Activated naive CD4-positive, alpha-beta T cell treated with Interleukin-2 at 50 U/mL for 16 hours (primary cell): ENCODE data around the gene PRSS8.
"Not testable (repeated sequence)": the region's sequence is repeated elsewhere in the genome, so short reads cannot be mapped to it uniquely, and the experiment has no call there.

Experiments used
- DNase-seq: peaks from one replicate; pipeline ENCODE4 v3.0.0-alpha.2; 2020

Gene PRSS8

DNA sequence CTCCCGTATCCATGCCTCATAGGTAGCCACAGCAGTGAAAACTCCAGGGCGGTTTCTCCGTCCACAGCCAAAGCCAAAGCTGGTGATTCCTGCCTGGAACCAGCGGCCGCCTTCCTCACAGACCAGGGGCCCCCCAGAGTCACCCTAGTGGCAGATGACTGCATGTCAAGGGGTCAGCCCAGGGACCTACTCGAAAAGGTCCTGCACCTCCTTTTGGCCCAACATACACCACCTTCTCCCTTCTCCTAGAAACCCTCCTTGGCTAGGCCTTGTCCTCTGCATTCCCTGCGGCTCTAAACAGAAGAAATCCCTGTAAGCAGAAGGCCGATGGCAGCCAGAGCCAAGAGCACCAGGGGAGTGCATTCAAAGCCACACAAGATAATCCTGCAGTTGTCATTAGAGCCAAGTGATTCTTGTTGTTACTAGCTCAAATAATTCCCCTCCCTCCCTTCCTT lies 8.2 kb upstream of the PRSS8 start:
- no peak for DNase-seq

DNA sequence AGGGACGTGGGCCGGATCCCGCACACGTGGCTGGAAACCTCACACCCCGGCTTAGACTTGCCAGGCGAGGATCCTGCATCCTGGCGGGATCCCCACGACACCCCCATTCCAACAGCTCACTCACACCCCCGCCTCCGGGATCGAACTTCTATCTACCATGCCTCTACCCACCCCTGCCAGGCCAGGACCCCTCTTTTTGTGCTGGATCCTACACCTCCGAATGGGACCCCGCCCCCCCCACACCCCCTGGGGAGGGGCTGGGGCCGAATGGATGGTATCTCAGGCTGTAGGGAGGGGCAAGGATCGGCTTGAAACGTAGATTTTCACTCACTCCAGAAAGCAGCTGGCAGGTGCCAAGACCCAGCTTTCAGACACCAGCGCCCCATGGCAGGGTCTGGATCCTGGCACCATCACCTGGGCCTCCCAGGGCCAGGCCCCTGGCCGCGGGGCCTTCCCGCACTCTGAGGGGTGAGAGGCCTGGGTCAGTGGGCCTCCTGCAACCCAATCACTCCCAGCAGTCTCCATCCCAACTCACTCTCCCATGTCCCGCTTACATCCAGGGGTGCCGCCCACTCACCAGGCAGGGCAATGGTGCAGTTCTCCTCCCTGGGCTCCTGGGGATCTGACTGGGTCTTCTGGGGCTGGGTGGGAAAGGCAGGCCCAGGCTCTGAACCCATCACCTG lies 7.6 kb upstream of the PRSS8 start:
- DNase-seq = no peak

GRCh38 chr16:31142109-31143010 lies 6.8 kb upstream of the PRSS8 start:
- DNase-seq = peak; percentile 98

GRCh38 chr16:31141489-31142108 lies 6.1 kb upstream of the PRSS8 start:
- peak; percentile 4 for DNase-seq

DNA sequence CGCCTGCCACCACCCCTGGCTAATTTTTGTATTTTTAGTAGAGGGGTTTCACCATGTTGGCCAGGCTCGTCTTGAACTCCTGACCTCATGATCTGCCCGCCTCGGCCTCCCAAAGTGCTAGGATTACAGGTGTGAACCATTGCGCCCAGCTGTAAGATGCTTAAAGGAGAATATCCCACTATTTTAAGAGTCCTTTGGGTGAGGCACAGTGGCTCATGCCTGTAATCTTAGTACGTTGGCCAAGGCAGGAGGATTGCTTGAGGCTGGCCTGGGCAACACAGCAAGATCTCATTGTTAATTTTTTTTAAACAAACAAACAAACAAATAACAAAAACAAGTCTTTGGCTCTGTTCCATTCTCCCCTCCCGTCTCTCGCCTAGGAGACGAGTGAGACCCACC lies 5.5 kb upstream of the PRSS8 start:
- DNase-seq = not testable (repeated sequence)

GRCh38 chr16:31138621-31139578 lies 3.4 kb upstream of the PRSS8 start:
- DNase-seq = no peak

DNA sequence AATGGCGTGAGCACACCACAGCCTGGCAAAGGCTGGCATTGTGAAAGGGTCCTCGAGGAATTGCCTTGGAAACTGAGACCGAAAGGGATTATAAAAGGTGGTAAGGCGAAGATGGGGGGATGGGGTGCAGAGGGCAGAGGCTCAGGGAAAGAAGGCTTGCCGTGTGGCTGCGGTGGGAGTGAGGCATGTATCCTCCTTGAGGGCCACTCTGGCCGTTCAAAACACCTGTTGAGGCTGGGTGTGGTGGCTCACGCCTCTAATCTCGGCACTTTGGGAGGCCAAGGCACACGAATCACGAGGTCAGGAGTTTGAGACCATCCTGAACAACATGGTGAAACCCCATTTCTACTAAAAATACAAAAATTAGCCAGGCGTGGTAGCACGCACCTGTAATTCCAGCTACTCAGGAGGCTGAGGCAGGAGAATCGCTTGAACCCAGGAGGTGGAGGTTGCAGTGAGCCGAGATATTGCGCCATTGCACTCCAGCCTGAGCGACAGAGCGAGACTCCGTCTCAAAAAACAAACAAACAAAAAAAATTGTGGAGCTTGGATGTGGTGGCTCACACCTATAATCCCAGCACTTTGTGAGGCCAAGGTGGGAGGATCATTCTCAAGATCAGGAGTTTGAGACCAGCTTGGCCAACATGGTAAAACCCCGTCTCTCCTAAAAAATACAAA lies 1.4 kb upstream of the PRSS8 start:
- DNase-seq = not testable (repeated sequence)

DNA sequence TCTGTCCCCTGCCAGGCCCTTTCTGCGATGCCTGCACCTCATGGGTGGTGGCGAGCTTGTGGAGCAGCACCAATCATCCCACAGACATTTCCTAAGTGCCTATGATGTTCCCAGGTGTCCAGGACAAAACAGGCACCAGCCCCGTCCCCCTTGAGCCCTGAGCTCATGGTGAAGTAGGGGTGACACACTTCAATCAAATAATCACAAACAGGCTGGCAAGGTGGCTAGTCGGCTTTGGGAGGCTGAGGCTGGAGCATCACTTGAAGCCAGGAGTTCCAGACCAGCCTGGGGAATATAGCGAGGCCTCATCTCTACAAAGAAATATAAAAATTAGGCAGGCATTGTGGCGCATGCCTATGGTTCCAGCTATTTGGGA lies 748 bp upstream of the PRSS8 start:
- DNase-seq = no peak

- no peak for DNase-seq
Measured at GRCh38 chr16:31134625-31135534, 647 bp downstream of the PRSS8 start.

DNA sequence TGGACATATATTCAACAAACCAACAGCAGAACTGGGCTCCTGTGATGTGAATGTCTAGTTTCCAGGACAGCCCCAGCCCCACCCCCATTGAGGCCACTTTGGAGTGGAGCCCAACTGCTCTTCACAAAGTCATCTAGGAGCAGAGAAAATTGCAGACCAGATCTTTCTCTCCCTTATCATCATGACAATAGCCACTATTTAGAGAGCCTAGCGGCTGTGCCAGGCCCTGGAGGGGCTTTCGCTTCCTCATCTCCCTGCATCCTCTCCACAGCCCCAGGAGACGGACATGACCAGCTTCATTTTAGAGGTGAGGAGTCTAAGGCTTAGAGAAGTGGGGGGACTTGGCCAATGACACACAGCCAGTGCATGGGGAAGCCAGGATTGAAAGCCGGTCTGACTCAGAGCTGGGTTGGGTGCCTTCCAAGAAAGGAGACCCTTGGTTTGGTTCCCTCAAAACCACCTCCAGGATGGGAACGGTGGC lies 1.4 kb downstream of the PRSS8 start:
- DNase-seq = no peak

GRCh38 chr16:31133046-31133501 lies 2.5 kb downstream of the PRSS8 start:
- DNase-seq = no peak

DNA sequence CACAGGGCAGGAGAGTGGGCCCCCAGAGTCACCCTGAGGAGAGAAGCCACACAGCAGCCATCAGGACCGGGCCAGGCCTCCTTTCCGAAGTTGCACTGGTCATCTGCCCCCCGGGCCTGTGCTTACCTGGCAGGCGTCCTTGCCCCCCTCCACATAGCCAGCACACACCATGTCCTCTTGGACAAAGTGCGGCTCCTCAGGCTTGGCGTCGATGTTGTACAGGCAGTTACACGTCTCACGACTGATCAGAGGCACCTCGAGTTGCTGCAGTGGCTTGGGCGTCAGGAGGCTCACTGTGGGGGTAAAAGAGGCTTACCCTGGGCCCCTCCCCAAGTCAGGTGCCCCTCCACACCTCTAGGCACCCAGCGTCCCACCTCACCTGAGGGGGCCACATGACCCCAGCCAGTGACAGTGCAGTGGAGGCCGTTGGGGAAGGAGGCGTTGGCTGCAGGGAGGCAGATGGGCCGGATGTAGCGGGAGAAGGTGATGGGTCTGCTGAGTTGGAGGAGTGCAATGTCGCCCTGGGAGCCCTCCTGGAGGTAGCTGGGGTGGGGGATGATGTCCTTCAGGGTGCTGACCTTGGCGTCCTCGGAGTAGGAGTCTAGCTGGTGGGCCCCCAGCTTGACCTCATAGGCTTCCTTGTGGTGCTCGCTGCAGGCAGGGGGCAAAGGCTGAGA lies 3.1 kb downstream of the PRSS8 start:
- no peak for DNase-seq

- DNase-seq = no peak
Measured at GRCh38 chr16:31131841-31132271, 3.7 kb downstream of the PRSS8 start.

GRCh38 chr16:31131416-31131815 lies 4.1 kb downstream of the PRSS8 start:
- no peak for DNase-seq

- DNase-seq = no peak
Measured at GRCh38 chr16:31130899-31131298, 4.6 kb downstream of the PRSS8 start.

- DNase-seq = no peak
Measured at GRCh38 chr16:31130336-31130891, 5.1 kb downstream of the PRSS8 start.

DNA sequence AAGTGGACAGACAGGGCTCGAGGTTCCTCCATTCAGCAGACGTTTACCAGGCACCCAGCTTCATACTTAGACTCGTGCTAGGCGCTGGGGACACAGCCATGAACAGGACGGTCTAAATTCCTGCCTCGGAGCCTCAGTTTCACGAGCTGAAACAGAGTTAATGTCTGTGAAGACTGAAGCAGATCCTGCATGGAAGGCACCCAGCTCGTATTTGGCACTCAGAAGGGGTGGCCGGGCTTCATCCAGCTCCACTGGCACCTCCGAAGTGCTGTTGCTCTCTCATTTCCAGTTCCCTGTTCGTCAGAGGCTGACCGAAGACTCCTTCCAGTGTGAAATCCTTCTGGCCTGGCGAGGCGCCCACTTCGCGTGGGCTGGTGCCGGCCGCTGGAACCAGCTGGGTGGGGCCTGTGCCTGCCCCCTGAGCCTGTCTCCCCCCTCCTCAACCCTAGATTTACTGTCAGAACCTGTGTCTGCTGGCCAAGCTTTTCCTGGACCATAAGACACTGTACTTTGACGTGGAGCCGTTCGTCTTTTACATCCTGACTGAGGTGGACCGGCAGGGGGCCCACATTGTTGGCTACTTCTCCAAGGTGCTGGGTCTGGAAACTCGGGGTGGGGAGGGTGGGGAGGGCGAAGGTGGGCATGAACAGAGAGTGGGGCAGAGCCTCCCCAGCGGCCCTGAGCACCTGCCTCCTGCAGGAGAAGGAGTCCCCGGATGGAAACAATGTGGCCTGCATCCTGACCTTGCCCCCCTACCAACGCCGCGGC lies 5.8 kb downstream of the PRSS8 start:
- no peak for DNase-seq

DNA sequence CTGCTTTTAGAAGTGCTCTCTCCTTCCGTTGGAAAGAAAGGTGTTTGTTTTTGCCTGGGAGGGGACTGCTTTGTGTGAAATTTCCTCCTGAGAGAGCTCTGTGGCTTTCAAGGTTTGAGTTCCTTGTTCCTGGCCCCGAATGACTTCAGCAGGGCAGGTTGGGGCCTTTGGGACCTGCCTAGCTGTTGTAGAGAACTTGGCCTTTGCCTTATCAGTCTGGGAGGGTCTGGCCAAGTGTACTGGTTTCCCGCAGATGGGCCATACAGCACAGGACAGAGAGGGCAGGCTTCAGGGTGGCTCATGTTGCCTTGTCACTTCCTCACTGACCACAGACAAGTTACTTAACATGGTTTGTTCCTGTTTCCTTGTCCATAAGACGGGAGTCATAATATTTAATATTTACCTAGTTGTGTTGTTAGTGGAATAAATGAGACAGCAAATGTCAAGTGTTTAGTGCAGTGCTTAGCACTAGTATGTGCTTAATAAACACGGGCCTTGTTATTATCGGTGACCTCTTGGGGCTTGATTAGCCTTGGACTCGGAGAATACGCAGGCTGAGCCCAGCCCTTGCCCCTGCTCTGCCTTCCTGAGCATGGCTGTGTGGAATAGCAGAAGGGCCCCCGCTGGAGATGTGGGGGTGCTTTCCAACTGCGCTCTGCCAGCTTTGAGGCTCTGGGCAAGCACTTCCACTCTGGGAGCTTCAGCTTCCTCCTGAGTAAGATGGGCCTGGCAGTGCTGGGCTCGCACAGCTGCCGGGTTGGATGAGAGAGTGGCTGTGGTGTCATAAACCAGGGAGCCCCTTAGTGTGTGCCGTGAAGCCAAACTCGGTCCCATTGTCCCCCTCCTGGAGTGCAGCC lies 6.6 kb downstream of the PRSS8 start:
- no peak for DNase-seq
